Endothelial cell (in vitro differentiated cells): ENCODE measurements around the gene MCEMP1. TPM values are rescaled to one million over a fixed set of nuclear protein-coding genes. Genes with fewer than 3 reads are reported as not detected.

Experiments
- DNase-seq: peaks from one replicate; pipeline ENCODE4 v3.0.0; 2021; ENCODE audit warnings: low spot score
- H3K27ac Mint-ChIP-seq: one replicate; pipeline ENCODE4 v1.8.0; 2021; ENCODE audit warnings: mixed read lengths, inconsistent platforms; ENCODE audit not compliant: unreplicated experiment
- H3K27me3 Mint-ChIP-seq: one replicate; pipeline ENCODE4 v1.8.0; 2021; ENCODE audit warnings: mild to moderate bottlenecking, moderate library complexity, mixed read lengths, inconsistent platforms; ENCODE audit not compliant: unreplicated experiment
- H3K36me3 Mint-ChIP-seq: one replicate; pipeline ENCODE4 v1.8.0; 2021; ENCODE audit warnings: mild to moderate bottlenecking, low read depth, mixed read lengths, inconsistent platforms; ENCODE audit not compliant: unreplicated experiment
- H3K4me1 Mint-ChIP-seq: one replicate; pipeline ENCODE4 v1.8.0; 2021; ENCODE audit warnings: mild to moderate bottlenecking, mixed read lengths, inconsistent platforms; ENCODE audit not compliant: unreplicated experiment
- H3K4me3 Mint-ChIP-seq: one replicate; pipeline ENCODE4 v1.8.0; 2021; ENCODE audit warnings: mild to moderate bottlenecking, mixed read lengths, inconsistent platforms; ENCODE audit not compliant: unreplicated experiment
- H3K9me3 Mint-ChIP-seq: one replicate; pipeline ENCODE4 v1.8.0; 2021; ENCODE audit warnings: mixed read lengths, inconsistent platforms; ENCODE audit not compliant: unreplicated experiment
- total RNA-seq: library from RNA; stranded (reverse); fragmentation: NEBNext Ultra II Directional; extraction: Animal tissue kit (Norgen Biotek cat#: 25700); gene quantifications from one replicate; pipeline ENCODE4 v1.2.1, GENCODE V29; 2021; ENCODE audit not compliant: unreplicated experiment
- TF ChIP-seq, protein P1 (sequence below): fragments of 200-600 bp; sonication (generic); IDR thresholded peaks from one replicate; pipeline ENCODE4 v1.5.0; 2021; ENCODE audit warnings: antibody characterized with exemption; ENCODE audit not compliant: unreplicated experiment

MCEMP1 gene
- total RNA-seq, 1 donor from 2014 or later = not detected

- Mint-ChIP-seq H3K36me3 (no peaks in the 10 kb centered on the region), H3K27me3 (no peaks in the 10 kb centered on the region), H3K27ac (no peak overlapping the region), H3K9me3 (no peaks in the 10 kb centered on the region), H3K4me3 (no peak overlapping the region), H3K4me1 (no peaks in the 10 kb centered on the region)
- TF ChIP-seq, protein P1, sequence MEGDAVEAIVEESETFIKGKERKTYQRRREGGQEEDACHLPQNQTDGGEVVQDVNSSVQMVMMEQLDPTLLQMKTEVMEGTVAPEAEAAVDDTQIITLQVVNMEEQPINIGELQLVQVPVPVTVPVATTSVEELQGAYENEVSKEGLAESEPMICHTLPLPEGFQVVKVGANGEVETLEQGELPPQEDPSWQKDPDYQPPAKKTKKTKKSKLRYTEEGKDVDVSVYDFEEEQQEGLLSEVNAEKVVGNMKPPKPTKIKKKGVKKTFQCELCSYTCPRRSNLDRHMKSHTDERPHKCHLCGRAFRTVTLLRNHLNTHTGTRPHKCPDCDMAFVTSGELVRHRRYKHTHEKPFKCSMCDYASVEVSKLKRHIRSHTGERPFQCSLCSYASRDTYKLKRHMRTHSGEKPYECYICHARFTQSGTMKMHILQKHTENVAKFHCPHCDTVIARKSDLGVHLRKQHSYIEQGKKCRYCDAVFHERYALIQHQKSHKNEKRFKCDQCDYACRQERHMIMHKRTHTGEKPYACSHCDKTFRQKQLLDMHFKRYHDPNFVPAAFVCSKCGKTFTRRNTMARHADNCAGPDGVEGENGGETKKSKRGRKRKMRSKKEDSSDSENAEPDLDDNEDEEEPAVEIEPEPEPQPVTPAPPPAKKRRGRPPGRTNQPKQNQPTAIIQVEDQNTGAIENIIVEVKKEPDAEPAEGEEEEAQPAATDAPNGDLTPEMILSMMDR = no peak
- no peak for DNase-seq
Observed at GRCh38 chr19:7716762-7717161, 39.9 kb downstream of the MCEMP1 start.

GRCh38 chr19:7718668-7719067 lies 41.8 kb downstream of the MCEMP1 start:
- Mint-ChIP-seq H3K9me3 (no peaks in the 10 kb centered on the region), H3K27me3 (peaks cover 4% of the 10 kb centered on the region), H3K4me3 (no peak overlapping the region), H3K27ac (no peak overlapping the region), H3K36me3 (no peaks in the 10 kb centered on the region), H3K4me1 (no peaks in the 10 kb centered on the region)
- TF ChIP-seq, protein P1 = no peak
- no peak for DNase-seq

DNA sequence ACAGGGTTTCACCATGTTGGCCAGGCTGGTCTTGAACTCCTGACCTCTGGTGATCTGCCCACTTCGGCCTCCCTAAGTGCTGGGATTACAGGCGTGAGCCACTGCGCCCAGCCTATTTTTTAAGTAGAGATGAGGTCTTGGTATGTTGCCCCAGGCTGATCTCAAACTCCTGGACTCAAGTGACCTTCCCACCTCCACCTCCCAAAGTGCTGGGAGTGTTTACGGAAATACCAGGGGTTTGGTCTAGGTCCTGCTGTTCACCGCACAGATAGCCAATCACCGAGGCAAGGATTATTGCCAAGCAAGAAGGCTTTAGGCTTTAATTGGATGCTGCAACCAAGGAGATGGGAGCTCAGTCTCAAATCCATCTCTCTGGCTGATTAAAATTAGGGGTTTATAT lies 43.5 kb downstream of the MCEMP1 start:
- Mint-ChIP-seq H3K36me3 (no peaks in the 10 kb centered on the region), H3K27ac (no peak overlapping the region), H3K4me3 (no peak overlapping the region), H3K27me3 (peaks cover 7% of the 10 kb centered on the region), H3K4me1 (no peaks in the 10 kb centered on the region), H3K9me3 (no peaks in the 10 kb centered on the region)
- TF ChIP-seq, protein P1 = no peak
- no peak for DNase-seq

DNA sequence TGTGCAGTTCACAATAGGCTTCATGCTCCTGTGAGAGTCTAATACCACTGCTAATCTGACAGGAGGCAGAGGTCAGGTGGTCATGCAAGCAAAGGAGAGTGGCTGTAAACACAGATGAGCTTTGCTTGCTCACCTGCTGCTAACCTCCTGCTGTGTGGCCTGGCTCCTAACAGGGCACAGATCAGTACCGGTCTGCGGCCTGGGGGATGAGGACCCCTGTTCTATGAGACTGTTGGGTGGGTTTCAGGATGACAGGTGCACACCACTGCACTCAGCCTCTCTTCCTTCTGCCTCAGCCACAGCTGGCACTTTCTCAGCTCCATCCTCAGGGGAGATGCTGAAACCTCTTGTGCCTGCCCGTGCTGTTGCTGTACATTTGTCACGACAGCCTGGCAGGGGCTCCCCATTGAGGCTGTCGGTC lies 45.4 kb downstream of the MCEMP1 start:
- Mint-ChIP-seq H3K4me1 (no peaks in the 10 kb centered on the region), H3K36me3 (no peaks in the 10 kb centered on the region), H3K27me3 (peaks cover 9% of the 10 kb centered on the region), H3K27ac (no peak overlapping the region), H3K9me3 (no peaks in the 10 kb centered on the region), H3K4me3 (no peak overlapping the region)
- TF ChIP-seq, protein P1 = no peak
- no peak for DNase-seq

GRCh38 chr19:7725791-7726190 lies 48.9 kb downstream of the MCEMP1 start:
- H3K27ac Mint-ChIP-seq = no peak overlapping the region
- no peaks in the 10 kb centered on the region for H3K9me3 Mint-ChIP-seq
- no peak for DNase-seq
- TF ChIP-seq, protein P1 = no peak
- peaks cover 28% of the 10 kb centered on the region for H3K27me3 Mint-ChIP-seq
- H3K36me3 Mint-ChIP-seq = no peaks in the 10 kb centered on the region
- H3K4me3 Mint-ChIP-seq = no peak overlapping the region
- no peaks in the 10 kb centered on the region for H3K4me1 Mint-ChIP-seq
